AG09319 (cell line): ENCODE data around the gene MAST4.

Experiments
- DNase-seq: peaks from one replicate; pipeline ENCODE4 v3.0.0-alpha.2; 2010; ENCODE audit warnings: low read depth; ENCODE audit errors: extremely low read depth
- TF ChIP-seq, protein P1 (sequence below): IDR thresholded peaks from 2 replicates; pipeline ENCODE4 v1.5.1; 2011; ENCODE audit warnings: low read depth, mild to moderate bottlenecking, inconsistent platforms, low read length, moderate library complexity

MAST4 gene

DNA sequence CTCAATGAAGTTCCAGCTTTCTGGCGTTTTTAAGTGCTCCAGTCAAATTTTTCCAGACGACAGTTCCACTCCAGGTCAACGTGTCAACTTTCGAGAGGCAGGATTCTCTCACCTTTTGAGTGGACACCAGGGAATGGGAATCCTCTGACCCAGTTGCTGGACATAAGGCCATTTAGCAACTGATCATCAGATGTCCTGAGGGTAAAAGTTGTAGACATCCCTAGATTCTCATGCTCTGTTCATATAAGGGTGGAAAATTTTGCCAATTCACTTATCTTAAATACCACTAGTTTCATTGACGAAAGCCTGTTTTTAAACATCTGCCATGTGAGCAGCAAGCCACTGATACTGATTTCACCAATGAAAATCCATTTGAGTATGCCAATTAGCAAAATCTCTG is 275.5 kb downstream of the MAST4 start:
- DNase-seq: no peak
- TF ChIP-seq, protein P1, sequence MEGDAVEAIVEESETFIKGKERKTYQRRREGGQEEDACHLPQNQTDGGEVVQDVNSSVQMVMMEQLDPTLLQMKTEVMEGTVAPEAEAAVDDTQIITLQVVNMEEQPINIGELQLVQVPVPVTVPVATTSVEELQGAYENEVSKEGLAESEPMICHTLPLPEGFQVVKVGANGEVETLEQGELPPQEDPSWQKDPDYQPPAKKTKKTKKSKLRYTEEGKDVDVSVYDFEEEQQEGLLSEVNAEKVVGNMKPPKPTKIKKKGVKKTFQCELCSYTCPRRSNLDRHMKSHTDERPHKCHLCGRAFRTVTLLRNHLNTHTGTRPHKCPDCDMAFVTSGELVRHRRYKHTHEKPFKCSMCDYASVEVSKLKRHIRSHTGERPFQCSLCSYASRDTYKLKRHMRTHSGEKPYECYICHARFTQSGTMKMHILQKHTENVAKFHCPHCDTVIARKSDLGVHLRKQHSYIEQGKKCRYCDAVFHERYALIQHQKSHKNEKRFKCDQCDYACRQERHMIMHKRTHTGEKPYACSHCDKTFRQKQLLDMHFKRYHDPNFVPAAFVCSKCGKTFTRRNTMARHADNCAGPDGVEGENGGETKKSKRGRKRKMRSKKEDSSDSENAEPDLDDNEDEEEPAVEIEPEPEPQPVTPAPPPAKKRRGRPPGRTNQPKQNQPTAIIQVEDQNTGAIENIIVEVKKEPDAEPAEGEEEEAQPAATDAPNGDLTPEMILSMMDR: no peak

DNA sequence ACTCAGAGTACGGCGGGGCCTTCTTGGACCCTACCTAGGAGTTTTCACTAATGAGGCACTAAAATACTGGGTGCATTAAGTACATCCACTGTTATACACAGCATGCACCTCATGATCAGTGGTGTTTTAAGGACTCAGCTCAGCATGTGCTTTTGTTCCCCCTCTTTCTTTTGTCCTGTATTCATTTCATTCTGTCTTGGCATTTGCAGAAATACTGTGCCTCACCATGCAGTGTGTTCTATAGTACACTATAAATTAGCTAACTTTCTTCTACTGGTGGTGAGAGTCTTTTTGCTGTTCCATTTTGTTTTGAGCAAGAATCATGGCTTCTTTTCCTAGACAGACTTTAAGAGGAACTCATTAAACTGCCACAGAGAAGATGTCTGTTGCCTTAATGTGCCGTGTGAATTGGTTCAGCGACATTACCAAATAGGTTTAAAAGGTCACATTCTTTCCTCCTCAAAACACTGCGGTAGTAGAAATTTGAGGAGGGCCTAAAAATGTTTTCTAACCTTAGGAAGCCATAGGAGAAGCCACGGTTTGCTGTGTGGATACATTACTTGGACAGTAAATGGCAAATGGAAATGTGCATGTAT is 276.6 kb downstream of the MAST4 start:
- no peak for DNase-seq

DNA sequence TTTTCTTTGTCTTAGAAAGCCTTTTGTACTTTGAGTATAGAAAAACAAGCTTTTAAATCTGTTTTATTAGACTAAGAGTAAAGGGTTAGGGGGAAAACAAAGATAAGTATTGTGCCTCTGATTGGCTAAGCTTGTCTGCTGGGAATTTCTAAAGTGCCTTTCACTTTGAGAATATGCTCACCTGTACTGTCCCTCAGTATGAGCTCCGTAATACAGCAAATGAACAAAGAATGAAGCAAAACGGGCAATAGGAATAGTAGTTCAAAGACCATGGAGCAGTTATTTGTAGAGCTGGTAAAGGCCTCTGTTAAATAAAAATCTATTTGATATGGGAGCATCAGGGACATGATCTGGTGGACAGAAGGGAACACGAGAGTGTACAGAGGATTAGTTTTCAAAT is 277.8 kb downstream of the MAST4 start:
- DNase-seq: no peak
- TF ChIP-seq, protein P1: no peak

More for the DNA sequence above, 276.6 kb downstream of the MAST4 start:
- TF ChIP-seq, protein P1: no peak

DNA sequence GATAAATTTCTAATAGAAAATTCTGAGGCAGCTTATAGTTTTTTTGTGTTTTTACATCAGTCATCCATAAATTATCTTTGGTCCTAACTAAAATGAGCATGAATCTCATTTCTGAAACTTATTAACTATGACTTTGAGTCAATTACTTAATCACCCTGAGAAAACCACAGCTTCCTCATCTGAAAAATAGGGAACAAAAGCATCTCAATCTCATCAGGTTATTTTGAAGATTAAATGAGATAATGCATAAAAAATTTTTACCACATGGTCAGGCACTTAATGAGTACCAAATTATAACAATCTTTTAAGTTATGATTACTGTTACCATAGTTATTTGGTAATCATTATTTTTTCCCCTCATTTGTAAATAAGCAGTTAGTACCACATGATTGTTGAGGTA is 279.1 kb downstream of the MAST4 start:
- no peak for DNase-seq
- TF ChIP-seq, protein P1: no peak

DNA sequence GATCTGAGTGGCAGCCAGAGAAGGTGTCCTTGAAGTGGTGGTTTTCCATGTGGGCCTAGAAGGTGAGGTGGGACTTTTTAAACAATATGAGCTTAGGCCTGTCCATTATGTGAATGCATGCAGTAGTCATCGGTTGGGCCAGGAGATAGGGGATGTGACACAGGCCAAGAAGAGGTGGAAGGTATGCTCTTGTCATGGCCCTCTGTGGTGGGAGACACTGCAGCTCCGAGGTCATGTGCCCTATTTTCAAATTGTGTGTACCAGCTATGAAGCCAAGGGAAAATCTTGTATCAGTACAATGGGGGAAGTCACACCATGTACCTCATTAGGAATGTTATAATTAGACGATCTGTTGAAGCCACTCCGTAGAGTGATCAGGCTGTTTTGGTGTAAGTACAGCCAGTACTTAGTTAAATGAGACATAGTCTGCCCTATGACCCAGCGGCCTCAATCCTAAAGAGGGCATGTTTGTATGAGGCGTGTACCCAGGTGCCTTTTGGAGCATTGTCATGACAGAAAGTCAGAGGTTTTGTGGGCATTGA is 280.1 kb downstream of the MAST4 start:
- no peak for DNase-seq

DNA sequence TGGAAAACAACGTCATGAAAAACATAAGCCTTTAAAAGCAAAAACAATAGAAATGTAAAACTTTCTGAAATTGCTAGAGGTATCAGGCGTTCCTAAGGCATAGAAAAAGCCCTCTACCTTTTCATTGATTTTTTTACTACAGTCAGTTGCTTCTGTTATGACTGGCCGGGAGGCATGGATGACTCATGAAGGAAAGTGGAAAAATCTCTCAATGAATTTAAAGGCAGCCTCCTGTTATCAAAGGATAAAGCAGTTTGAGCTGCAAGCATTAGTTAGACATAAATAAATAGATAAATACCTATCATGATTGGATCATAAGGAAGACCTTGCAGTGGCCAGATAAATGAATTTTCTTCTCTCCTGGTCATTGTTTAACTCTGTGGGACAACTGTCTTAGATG is 281.6 kb downstream of the MAST4 start:
- no peak for DNase-seq
- TF ChIP-seq, protein P1: no peak

More for the DNA sequence above, 280.1 kb downstream of the MAST4 start:
- TF ChIP-seq, protein P1: no peak

DNA sequence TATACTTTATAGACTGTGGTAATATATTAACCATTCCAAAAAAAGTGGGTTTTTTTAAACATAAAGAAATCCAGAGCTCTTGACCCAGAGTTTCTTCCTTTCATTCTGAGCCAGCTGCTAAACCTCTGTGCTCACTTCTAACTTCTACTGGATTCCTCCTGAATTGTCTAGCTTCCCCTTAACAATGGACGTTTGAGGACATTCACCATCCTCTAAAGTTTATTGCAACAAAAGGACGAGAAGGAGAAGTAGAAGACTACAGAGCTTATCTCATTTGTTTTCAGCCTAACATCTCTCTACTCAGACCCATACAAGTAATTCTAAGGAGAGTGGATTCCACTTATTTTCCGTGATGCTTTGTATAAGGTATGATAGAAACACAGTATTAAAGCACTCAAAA is 284.2 kb downstream of the MAST4 start:
- no peak for DNase-seq
- TF ChIP-seq, protein P1: no peak
